GM19043 (cell line): ENCODE measurements around the gene ZNF701.
"Not testable (repeated sequence)": the region's sequence is repeated elsewhere in the genome, so short reads cannot be mapped to it uniquely, and the experiment has no call there.

ENCODE experiments used
- ATAC-seq: cut with Tn5 transposase; IDR thresholded peaks from one replicate; pipeline ENCODE4 v1.9.1; 2021; ENCODE audit warnings: low read depth; ENCODE audit not compliant: unreplicated experiment

ZNF701 gene

GRCh38 chr19:52570000-52570861 lies at the start of gene ZNF701:
ZNF701 (plus strand) TSS chr19:52570287; CDS start chr19:52574148, 3,861 bp downstream.
- peak; percentile 89 for ATAC-seq

- no peak for ATAC-seq
Observed at GRCh38 chr19:52522551-52522950, 47.5 kb upstream of the ZNF701 start.

GRCh38 chr19:52524086-52524485 lies 46.0 kb upstream of the ZNF701 start:
- no peak for ATAC-seq

- ATAC-seq: peak; percentile 87
Observed at GRCh38 chr19:52527134-52527955, 42.7 kb upstream of the ZNF701 start, which contains the start of gene ZNF808. ZNF808 (plus strand) TSS chr19:52527668; CDS start chr19:52543285, 15,617 bp downstream.

- no peak for ATAC-seq
Observed at GRCh38 chr19:52527956-52528351, 42.1 kb upstream of the ZNF701 start.

- no peak for ATAC-seq
Observed at GRCh38 chr19:52532480-52532879, 37.6 kb upstream of the ZNF701 start.

- no peak for ATAC-seq
Observed at GRCh38 chr19:52533901-52534300, 36.2 kb upstream of the ZNF701 start.

GRCh38 chr19:52535385-52535770 lies 34.7 kb upstream of the ZNF701 start:
- not testable (repeated sequence) for ATAC-seq

GRCh38 chr19:52535771-52536447 lies 34.2 kb upstream of the ZNF701 start:
- ATAC-seq: peak; percentile 55

GRCh38 chr19:52536448-52536800 lies 33.7 kb upstream of the ZNF701 start:
- peak; percentile 41 for ATAC-seq

- ATAC-seq: not testable (repeated sequence)
Observed at GRCh38 chr19:52538815-52539214, 31.3 kb upstream of the ZNF701 start.

- not testable (repeated sequence) for ATAC-seq
Observed at GRCh38 chr19:52541176-52541575, 28.9 kb upstream of the ZNF701 start.

GRCh38 chr19:52541608-52542007 lies 28.5 kb upstream of the ZNF701 start:
- no peak for ATAC-seq

- not testable (repeated sequence) for ATAC-seq
Observed at GRCh38 chr19:52542541-52542940, 27.5 kb upstream of the ZNF701 start.

GRCh38 chr19:52542984-52543664 lies 27.0 kb upstream of the ZNF701 start:
- no peak for ATAC-seq

GRCh38 chr19:52554216-52554971 lies 15.7 kb upstream of the ZNF701 start:
- no peak for ATAC-seq

GRCh38 chr19:52557231-52557995 lies 12.7 kb upstream of the ZNF701 start:
- ATAC-seq: no peak

- ATAC-seq: not testable (repeated sequence)
Observed at GRCh38 chr19:52558732-52559445, 11.2 kb upstream of the ZNF701 start.
